Measurements from ENCODE around the gene SCRN1.

Gene SCRN1

DNA sequence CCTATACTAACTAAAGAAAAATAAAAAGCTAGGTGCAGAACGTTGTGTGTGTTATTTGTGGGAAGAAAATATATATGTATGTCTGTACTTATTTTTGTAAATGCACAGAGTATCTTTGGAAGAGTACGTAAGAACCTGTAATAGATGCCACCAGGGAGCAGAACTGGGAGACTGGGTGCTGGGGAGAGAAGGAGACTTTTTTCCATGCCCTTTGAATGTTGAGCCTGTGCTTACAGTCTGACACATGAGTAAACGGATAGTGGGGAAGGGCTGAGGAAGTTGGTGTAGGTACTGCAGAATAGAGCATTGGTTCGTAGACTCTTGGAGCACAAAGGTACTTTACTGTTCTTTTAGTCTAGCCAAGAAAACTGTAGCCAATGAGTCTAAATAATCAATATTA, 1.3 kb upstream of the SCRN1 start:
- TF ChIP-seq TAF1 (IDR thresholded peaks at IDR 0.05; ENCODE audit: low read depth, low read length) (no peak), POU2F2 (IDR thresholded peaks at IDR 0.05; ENCODE audit: low read depth, low read length) (no peak), POLR2A (IDR thresholded peaks at IDR 0.05; ENCODE audit: low read depth, low read length) (no peak), SPI1 (IDR thresholded peaks at IDR 0.05; ENCODE audit: low read depth, low read length) (no peak), POLR2AphosphoS5 (IDR thresholded peaks at IDR 0.05; ENCODE audit: low read depth, low read length) (no peak), PAX5 (IDR thresholded peaks at IDR 0.05; ENCODE audit: insufficient read depth, low read length, severe bottlenecking) (no peak)
- FAIRE-seq (no peak), DNase-seq (ENCODE audit: insufficient read length, low spot score) (no peak)

DNA sequence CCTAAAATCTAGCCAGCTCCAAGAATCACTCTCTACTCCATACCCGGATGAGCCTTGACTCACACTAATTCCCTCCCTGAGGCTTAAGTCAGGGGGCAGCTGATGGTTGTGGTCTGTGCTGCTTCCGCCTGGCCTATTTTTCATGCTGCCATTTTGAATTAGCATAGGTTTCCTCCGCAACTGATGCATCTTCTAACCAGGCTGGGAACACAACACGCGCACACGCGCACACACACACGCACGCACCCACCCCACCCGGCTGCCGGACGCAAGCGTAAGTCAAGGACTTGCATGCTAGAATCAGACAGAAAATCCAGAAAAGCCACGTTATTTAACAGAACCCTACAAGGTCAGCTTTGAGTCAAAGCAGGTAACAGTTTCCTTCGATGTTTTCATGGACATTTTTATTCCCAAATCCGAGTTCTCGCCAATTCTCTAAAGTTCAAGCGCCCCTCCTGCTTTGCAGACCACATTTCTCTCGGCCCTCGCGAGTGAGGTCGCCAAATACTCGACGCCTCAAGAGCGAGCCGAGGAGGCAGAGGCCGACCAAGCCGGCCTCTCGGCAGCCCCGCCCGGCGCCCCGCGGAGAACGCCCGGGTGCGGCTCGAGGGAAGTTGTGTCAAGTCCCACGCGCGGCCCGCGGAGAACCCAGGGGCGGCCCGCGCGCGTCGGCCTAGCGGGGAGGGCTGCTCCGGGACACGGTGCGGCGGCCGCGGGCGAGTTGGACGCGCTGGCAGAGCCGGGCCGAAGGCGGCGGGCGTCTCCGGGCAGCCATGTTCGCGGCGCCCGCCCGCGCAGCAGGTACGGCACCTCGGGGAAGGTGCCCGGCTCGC, 961 bp downstream of the SCRN1 start:
- DNase-seq (ENCODE audit: insufficient read length, low spot score) (peak; percentile 38), FAIRE-seq (peak; percentile 90)
- TF ChIP-seq POLR2A (IDR thresholded peaks at IDR 0.05; ENCODE audit: low read depth, low read length) (peak; percentile 65; the same call in 1 of the 2 replicates), SPI1 (IDR thresholded peaks at IDR 0.05; ENCODE audit: low read depth, low read length) (no peak), POLR2AphosphoS5 (IDR thresholded peaks at IDR 0.05; ENCODE audit: low read depth, low read length) (no peak; the same call in 1 of the 2 replicates), TAF1 (IDR thresholded peaks at IDR 0.05; ENCODE audit: low read depth, low read length) (peak; percentile 55; the same call in 1 of the 2 replicates), POU2F2 (IDR thresholded peaks at IDR 0.05; ENCODE audit: low read depth, low read length) (peak; percentile 93), PAX5 (IDR thresholded peaks at IDR 0.05; ENCODE audit: insufficient read depth, low read length, severe bottlenecking) (no peak)

DNA sequence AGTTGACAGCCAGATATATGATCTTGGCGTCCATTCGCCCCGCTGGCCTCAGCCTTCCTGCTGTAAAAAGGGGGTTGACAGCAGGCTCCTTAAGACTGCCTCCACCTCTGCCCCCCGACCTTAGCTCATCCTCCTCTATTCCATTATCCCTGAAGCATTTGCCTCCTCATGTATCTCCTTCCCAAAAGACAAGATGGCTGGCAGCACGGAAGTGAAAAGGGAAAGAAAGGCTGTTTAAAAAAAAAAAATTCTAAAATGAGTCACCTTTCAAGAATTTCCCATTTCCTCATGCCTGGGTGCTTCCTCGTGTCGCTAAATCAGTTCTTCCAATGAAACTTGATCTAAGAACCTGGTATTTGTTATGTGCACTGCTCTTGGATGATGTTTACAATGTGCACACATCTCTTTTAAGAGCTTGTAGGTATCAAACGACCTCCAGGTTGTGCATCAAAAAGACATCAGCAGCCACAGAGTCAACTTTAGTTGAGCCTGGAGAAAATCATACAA, 1.7 kb downstream of the SCRN1 start:
- no peak for TF ChIP-seq POLR2AphosphoS5 (IDR thresholded peaks at IDR 0.05; ENCODE audit: low read depth, low read length)
- TF ChIP-seq POLR2A (IDR thresholded peaks at IDR 0.05; ENCODE audit: low read depth, low read length) = no peak
- no peak for TF ChIP-seq PAX5 (IDR thresholded peaks at IDR 0.05; ENCODE audit: insufficient read depth, low read length, severe bottlenecking)
- no peak for TF ChIP-seq POU2F2 (IDR thresholded peaks at IDR 0.05; ENCODE audit: low read depth, low read length)
- peak; percentile 65 for TF ChIP-seq SPI1 (IDR thresholded peaks at IDR 0.05; ENCODE audit: low read depth, low read length)
- DNase-seq (ENCODE audit: insufficient read length, low spot score) = no peak
- no peak for FAIRE-seq

DNA sequence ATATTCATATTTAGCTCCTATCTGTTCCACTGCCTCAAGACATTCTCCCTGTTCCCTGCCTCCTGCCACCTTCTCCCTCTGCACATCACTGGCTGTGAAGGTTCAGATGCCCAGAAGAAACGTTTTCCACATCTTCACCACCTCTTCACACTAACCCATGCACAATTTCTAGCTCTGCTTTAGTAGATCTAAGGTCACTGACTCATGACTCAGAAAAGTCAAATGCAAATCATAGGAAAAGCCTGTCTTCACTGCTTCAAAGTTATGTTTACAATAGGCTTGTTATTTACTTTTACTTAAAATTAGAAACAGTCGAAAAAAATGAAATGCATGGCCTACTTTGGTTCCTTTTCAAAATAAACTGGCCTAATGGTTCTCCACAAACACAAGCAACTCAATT, 2.5 kb downstream of the SCRN1 start:
- no peak for TF ChIP-seq POLR2AphosphoS5 (IDR thresholded peaks at IDR 0.05; ENCODE audit: low read depth, low read length)
- no peak for TF ChIP-seq TAF1 (IDR thresholded peaks at IDR 0.05; ENCODE audit: low read depth, low read length)
- no peak for TF ChIP-seq POU2F2 (IDR thresholded peaks at IDR 0.05; ENCODE audit: low read depth, low read length)
- TF ChIP-seq SPI1 (IDR thresholded peaks at IDR 0.05; ENCODE audit: low read depth, low read length) = no peak
- no peak for TF ChIP-seq POLR2A (IDR thresholded peaks at IDR 0.05; ENCODE audit: low read depth, low read length)
- no peak for TF ChIP-seq PAX5 (IDR thresholded peaks at IDR 0.05; ENCODE audit: insufficient read depth, low read length, severe bottlenecking)
- no peak for DNase-seq (ENCODE audit: insufficient read length, low spot score)
- FAIRE-seq = no peak

DNA sequence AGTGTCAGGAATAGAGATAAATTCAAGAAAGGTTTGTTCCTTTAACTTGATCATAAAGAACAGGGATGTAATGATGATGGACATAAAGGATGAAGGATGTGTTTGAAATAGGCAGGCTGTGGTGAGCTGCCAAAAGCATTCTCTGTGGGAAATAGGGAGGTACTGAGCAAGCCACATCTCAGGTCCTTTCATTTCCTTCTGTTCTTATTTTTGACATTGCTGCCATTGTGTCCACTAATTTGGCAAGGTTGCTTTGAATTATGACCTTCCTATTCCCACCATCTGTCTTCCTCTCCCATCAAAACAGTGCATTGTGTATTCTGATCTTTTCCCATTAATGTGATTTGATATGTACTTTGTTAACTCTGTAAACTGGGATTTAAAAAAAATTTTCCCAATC, 9.4 kb downstream of the SCRN1 start:
- FAIRE-seq = no peak
- TF ChIP-seq POLR2AphosphoS5 (IDR thresholded peaks at IDR 0.05; ENCODE audit: low read depth, low read length) (no peak), POLR2A (IDR thresholded peaks at IDR 0.05; ENCODE audit: low read depth, low read length) (no peak), TAF1 (IDR thresholded peaks at IDR 0.05; ENCODE audit: low read depth, low read length) (no peak), SPI1 (IDR thresholded peaks at IDR 0.05; ENCODE audit: low read depth, low read length) (no peak), PAX5 (IDR thresholded peaks at IDR 0.05; ENCODE audit: insufficient read depth, low read length, severe bottlenecking) (no peak), POU2F2 (IDR thresholded peaks at IDR 0.05; ENCODE audit: low read depth, low read length) (no peak)
- DNase-seq (ENCODE audit: insufficient read length, low spot score) = no peak

DNA sequence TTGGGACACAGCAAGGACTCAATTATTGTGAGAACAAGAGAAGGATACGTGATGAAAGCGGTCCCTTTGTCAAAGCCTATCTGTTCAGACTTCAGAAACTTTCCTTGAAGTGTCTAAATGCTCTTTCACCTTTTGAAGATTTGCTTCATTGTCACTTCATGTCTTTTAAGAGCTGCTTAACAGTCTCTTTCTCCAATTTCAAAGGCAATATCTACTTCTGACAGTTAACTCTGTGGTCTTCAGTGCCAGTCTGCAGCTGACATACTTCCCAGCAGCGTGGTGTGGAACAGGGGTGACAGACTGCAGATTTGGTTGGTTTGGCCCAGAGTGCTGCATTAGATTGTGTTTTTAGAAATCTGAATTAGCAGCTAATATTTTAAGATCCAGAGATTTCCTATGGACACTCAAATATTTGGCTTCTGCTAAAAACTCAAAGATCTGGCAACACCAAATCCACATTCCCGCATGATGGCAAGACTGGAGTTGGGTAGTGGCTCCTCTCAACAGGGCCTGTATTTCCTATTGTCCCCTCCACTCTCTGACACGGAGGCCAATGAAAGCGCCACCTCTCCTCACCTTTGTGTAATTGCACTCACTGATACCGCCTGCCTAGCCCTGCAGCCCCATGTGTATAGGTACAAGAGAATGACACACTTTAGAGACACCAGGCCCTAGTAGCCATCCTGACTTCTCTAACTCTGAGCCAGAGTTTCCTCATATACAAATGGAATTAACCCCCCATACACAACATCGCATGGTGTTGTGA, 11.5 kb downstream of the SCRN1 start:
- TF ChIP-seq POLR2A (IDR thresholded peaks at IDR 0.05; ENCODE audit: low read depth, low read length) = no peak
- TF ChIP-seq PAX5 (IDR thresholded peaks at IDR 0.05; ENCODE audit: insufficient read depth, low read length, severe bottlenecking) = no peak
- no peak for TF ChIP-seq SPI1 (IDR thresholded peaks at IDR 0.05; ENCODE audit: low read depth, low read length)
- TF ChIP-seq POLR2AphosphoS5 (IDR thresholded peaks at IDR 0.05; ENCODE audit: low read depth, low read length) = no peak
- TF ChIP-seq TAF1 (IDR thresholded peaks at IDR 0.05; ENCODE audit: low read depth, low read length) = no peak
- TF ChIP-seq POU2F2 (IDR thresholded peaks at IDR 0.05; ENCODE audit: low read depth, low read length) = no peak
- no peak for FAIRE-seq

DNA sequence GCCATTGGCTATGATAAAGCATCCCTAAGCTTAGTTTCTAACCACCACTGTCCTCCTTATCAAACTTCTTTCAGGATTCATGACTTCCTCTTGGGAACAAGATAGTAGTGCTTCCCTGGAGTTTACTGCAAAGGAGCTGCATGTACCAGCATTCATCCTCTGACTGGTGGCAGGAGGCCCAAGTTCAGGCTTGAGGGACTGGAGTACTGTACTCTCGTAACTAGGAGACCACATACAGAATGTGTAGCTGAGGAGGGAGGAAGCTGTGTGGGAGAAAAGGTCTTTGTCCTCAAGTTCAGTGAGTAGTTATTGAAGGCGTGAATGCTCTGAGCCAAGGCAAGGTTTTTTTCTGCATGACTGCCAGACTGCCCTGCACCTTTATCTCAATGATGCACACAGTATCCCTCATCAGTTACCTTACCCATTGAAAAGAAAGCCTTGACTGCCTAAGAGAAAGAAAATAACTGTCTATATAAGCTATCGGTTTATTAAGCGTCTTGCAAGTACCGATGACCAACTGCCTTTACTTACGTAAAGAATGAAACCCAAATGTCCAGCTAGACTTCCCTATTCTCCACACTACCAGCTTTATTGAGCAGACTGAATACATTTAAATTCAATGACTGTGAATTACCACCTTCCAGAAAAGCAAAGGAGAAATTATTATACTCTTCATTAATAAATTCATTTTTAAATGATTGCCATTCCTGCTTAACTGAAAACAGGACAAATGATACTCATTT, 12.8 kb downstream of the SCRN1 start:
- TF ChIP-seq SPI1 (IDR thresholded peaks at IDR 0.05; ENCODE audit: low read depth, low read length) (no peak), POU2F2 (IDR thresholded peaks at IDR 0.05; ENCODE audit: low read depth, low read length) (no peak), PAX5 (IDR thresholded peaks at IDR 0.05; ENCODE audit: insufficient read depth, low read length, severe bottlenecking) (no peak), POLR2A (IDR thresholded peaks at IDR 0.05; ENCODE audit: low read depth, low read length) (no peak), TAF1 (IDR thresholded peaks at IDR 0.05; ENCODE audit: low read depth, low read length) (no peak), POLR2AphosphoS5 (IDR thresholded peaks at IDR 0.05; ENCODE audit: low read depth, low read length) (no peak)
- FAIRE-seq = no peak
- DNase-seq (ENCODE audit: insufficient read length, low spot score) = no peak

More for the DNA sequence above, 11.5 kb downstream of the SCRN1 start:
- DNase-seq (ENCODE audit: insufficient read length, low spot score) = no peak

DNA sequence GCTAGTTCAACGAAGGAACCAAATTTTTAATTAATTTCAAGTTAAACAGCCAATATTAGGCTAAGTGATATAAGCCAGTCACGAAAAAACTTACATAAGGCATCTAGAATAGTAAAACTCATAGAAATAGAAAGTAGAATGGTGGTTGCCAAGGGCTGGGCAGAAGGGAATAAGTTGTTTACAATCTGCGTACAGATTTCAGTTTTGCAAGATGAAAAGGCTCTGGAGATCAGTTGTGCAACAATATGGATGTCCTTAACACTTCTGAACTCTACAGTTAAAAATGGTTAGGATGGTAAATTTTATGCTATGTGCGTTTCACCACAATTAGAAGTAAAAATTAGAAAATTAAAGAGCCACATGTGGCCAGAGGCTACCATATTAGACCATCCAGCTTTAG, 13.3 kb downstream of the SCRN1 start:
- no peak for DNase-seq (ENCODE audit: insufficient read length, low spot score)
- FAIRE-seq = no peak
- no peak for TF ChIP-seq POU2F2 (IDR thresholded peaks at IDR 0.05; ENCODE audit: low read depth, low read length)
- TF ChIP-seq POLR2AphosphoS5 (IDR thresholded peaks at IDR 0.05; ENCODE audit: low read depth, low read length) = no peak
- no peak for TF ChIP-seq SPI1 (IDR thresholded peaks at IDR 0.05; ENCODE audit: low read depth, low read length)
- no peak for TF ChIP-seq PAX5 (IDR thresholded peaks at IDR 0.05; ENCODE audit: insufficient read depth, low read length, severe bottlenecking)
- no peak for TF ChIP-seq TAF1 (IDR thresholded peaks at IDR 0.05; ENCODE audit: low read depth, low read length)
- TF ChIP-seq POLR2A (IDR thresholded peaks at IDR 0.05; ENCODE audit: low read depth, low read length) = no peak

All from GM12891 (cell line).